Glomerular visceral epithelial cell (primary cell): ENCODE results near the gene FUBP3.
A peak's percentile ranks its signal among the peaks of the same experiment; 100 is the strongest.

Experiments used
- DNase-seq: peaks from one replicate; pipeline ENCODE4 v3.0.0-alpha.2; 2016; ENCODE audit errors: extremely low spot score

Gene FUBP3

DNA sequence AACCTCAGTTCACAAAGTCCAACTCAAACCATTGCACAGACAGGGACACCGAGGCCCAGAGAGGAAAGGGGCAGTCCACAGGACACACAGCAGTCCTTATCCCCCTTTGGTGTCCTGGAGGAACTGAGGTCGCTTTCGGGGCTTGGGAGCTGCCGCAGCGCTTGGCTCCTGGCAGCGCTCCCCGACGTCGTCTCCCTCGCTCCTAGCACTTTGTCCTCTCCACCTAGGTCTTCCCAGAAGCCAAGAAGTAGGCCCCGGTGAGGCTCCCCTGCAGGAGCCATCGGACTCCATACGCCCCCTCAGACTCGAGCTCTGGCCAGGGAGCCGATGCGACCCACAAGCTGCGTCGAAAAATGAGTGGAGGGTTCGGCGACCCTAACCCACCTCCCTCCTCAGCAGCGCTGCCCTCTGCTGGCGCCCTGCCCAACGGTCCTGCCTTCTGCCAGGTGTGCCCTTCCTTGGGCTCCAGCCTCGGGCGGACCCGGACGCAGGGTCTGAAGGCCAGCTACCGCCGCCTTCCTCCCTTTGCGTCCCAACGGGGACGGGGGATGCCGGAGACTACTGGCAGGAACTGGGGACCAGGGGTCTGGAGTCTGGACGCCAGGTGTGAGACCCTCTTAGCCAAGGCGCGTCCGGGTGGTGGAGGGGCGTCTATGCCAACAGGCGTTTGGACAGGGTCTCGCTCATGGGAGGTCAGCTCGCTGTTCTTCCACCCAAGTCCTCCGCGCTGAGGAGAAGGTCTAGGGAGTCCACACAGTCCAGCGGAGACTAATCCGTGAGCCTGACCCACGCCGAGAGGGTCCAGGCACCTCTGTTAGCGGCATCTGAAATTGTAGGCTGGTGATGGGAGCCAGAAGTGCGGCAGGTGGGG is 83.0 kb downstream of the FUBP3 start:
- no peak for DNase-seq

DNA sequence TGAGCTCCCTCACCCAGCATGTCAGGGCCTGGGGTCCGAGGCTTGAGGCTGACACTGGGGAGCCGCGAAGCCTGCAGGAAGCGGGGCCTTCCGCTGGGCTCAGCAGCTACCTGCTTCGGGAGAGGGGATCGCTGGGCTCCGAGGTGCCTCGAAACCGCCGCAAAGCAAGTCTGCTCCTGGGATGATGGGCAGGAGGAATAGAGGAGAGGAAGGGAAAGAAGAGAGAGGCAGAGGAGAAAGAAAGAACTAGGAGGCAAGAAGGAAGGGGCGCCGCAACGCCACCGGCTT is 83.5 kb downstream of the FUBP3 start:
- no peak for DNase-seq

DNA sequence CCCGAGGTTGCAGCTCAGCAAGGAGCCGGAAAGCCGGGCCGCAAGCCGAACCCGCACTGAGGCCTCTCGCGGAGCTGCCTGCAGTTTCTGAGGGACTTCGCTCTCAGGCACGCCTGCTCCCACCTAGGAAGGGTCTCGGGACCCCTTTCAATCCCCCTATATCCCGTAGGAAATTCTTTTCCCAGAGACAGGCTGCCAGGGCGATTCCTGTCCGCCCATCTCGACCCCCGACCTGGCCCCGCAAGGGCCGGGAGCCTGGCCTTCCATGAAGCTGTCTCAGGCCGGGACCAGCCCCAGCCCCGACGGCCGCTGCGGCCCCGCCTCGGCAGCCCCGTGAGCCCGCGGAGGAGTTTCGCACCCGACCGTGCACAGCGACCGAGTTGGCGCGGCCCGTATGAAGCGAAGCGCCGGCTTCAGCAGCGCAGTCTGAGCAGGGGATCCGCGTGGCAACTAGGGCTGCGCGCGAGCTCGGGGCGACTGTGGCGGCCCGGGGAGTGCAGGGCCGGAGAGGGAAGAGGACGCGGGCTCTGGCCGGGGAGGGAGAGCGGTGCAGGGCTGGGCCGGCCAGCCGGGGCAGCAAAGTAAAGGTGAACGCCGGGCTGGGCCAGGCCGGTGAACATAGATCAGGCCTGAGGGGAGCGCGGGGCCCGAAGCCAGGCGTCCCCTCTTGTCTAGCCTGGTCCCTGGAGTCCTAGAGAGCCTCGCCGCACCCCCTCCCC is 84.0 kb downstream of the FUBP3 start:
- DNase-seq, result no peak

DNA sequence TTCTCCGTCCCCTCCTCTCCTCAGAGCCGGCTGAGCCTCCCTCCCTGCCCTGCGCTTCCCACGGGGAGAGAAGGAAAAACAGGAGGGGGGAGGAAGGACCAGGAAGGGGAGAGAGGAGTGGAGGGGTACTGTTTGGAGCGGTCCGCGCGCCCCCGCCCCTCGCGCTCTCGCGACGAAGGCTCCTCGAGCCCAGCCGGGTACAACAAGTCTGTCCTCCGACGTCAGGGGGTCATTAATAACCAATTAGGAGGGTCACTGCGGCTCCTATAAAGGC is 84.5 kb downstream of the FUBP3 start:
- DNase-seq, result no peak

DNA sequence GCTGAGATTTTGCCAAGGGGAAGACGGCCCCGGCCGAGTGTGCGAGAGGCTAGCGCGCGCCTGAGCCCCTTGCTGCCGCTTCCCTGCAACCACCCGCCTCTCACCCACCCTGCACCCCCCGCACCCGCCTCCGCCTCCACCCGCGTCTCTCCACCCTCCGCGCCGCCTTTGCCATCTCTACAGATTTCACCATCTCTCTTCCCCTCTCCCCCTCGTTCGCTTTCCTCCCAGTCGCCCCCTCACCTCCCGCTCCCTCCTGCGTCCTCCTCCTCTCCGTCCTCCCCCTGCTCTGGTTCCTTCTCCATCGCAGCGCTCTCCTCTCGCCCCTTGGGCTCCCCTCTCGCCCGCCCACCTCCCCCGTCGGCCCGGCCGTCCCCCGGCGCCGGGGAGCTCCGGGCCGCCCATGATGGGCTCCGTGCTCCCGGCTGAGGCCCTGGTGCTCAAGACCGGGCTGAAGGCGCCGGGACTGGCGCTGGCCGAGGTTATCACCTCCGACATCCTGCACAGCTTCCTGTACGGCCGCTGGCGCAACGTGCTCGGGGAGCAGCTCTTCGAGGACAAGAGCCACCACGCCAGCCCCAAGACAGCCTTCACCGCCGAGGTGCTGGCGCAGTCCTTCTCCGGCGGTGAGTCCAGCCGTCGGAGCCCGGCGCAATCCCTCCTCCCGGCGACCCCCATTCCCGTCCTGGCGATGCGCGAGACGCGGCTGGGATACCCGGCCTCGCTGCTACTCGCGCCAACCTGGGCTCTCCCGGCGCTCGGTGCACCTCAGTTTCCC is 85.1 kb downstream of the FUBP3 start, which contains the start of gene PRDM12:
TSS of gene PRDM12 (plus strand) at position 344 of the 778 bp plus-strand sequence. CDS start at position 404, 60 bp downstream.
- no peak for DNase-seq

DNA sequence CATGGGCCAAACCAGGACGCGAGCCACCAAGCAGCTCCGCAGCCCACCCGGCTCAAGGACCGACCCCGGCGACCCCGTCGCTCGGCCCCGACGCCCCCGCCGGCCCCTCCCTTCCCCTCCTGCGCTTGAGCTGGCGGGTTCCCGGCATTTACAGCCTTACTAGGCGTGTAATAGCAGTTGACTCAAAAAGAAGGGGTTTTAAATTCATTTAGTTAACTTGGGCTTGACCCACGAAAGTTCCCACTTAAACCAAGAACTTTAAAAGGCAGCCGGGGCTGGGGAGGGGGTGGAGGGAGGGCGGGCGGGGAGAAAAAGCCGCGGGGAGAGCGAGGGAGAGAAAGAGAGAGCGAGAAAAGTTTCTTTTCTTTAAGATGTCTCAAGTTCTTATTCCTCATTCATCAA is 85.7 kb downstream of the FUBP3 start:
- no peak for DNase-seq

DNA sequence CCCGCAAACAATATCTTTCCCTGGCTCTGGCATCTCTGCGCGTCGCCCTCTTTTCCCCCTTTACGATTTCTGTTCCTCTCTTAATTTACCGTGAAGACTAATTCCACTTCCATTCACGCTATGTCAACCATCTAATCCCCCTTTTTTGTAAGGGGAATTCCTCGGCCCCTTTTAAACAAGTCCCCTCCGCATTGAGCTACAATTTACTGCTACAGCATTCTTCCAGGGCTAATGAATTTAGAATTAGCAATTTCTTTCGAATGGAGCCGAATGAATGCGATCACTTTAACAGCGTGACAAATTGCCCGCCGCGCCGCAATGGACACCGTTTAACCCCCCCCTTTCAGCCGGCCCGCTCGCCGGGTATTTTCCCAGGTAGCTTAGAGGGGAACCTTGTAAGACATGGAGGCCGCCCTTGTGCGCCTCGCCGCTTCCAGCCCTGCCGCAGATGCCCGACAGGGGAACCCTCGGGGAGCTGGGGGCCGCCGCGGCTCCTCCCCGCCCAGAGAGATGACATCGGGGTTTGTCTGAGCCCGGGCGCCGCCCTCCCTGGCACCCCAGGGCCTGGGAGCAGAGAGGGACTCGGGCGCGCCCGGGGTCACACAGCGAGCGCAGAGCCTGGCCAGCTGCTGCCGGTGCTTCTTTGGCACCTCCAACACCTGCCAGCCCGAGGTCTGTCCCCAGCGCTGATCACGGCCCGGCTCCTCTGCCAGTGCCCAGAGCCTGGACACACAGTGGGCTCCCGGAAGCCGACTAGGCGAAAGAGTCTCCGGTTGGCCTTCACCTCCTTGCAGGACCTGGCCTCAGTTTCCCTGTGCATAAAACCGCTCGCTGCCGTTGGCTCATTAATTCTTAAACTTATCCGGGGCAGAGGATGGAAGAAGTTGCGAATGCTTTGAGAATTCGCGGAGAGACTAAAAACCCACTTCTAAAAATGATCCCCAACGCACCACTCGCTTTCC is 86.3 kb downstream of the FUBP3 start:
- no peak for DNase-seq

DNA sequence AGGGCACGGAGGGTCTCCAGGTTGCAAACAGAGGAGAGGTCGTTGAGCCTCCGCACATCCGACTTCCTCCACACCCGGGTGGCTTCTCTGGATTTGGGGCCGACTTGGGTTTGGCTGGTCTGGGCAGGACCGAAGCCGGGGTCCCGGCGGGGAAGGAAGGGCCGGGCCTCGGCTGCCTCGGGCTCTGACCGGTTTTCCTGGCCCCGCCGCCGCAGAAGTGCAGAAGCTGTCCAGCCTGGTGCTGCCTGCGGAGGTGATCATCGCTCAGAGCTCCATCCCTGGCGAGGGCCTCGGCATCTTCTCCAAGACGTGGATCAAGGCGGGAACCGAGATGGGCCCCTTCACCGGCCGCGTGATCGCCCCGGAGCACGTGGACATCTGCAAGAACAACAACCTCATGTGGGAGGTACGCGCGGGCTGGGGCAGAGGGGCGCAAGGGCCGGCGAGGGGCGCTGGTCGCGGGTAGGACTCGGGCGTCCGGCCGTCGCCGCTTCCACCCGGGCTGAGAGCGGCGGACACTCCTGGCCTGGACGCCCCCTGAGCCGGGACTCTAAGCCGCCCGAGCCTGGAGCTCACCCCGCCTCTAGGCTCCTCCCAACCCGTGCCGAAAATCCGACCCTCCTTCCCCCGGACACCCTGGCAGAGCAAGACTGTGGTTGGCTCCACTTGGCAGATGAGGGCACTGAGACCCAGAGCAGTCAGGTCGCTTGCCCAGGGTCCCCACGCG is 87.2 kb downstream of the FUBP3 start:
- DNase-seq, result no peak

DNA sequence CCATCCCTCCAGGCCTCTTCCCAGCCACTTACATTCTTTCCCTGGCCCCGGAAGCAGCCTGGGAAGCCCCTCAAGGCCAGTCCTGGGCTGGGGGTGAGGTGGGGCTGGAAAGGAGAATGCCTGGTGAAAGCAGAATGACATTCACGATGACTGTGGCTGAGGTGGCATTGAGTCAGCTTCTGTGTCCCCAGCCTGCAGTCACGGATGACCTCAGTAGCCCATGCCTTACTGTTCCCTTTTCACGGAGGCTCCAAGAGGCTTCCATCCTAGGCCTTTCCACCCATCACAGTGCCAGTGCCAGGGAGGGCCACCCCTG is 87.7 kb downstream of the FUBP3 start:
- DNase-seq, result no peak

DNA sequence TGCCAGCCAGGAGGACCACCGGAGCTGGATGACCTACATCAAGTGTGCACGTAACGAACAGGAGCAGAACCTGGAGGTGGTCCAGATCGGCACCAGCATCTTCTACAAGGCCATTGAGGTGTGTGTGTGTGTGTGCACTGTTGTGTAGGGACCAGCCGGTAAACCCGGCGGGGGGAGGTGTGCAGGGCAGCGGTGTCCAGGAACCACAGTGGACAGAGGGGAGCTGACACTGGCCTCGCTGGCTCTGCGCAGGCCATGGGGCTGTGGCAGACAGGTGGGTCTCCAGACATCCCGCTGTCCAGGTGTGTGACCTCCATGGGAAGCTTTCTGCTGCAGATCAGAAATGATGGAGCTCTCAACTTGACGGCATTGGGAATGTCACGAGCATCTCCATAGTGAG is 88.8 kb downstream of the FUBP3 start:
- DNase-seq, result no peak

DNA sequence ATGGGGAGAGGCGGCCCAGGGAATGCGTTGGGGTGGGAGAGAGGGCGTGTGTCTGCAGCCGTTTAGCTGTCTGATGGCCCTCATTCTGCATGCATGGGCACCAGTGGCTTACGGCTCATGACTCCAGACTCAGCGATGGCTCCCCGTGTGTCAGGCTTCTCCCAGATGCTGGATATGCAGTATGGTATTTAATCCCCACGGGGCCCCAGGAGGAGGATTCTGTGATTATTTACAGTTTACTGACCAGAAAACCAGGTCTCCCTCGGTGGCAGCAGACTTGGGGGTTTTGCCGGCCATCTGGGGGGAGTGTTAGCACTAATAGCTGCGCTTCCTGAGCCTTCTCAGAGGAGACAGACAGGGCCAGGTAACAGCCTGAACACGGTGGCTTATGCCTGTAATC is 89.3 kb downstream of the FUBP3 start:
- no peak for DNase-seq

DNA sequence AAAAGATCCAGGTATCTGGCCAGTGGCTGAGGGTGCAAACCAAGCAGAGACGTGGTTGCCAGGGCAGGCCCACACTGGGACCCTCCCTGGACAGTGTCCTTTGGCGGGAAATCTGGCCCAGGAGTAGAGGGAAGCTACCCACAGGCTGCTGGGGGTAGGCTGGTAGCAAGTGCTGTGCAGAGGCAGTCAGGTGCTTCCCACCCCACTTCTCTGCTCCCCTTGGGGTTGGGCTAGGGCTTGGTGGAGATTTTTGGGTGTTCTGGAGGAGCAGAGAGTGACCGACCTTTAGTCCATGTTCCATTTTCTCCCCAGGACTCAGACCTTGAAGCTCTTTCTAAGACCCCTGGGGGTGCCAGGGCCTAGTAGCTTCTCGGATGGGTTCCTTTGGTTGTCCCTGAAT is 90.6 kb downstream of the FUBP3 start:
- no peak for DNase-seq

DNA sequence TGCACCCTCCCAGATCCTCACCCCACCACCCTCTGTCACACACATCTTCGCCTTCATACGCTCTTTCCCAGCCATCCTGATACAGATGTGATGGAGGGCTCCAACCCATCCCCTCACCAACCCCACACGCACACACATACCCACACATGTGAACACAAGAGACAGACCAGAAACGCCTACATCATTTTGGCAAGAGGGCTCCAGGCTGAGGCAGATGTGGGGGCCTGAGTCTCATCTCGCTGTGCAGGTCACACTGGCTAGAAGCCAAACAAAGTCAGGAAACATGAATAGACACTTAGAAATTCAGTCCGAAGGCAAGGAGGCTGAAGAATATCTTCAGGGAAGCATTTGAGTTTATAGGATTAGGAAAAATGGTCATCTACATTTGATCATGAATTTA is 91.3 kb downstream of the FUBP3 start:
- no peak for DNase-seq

DNA sequence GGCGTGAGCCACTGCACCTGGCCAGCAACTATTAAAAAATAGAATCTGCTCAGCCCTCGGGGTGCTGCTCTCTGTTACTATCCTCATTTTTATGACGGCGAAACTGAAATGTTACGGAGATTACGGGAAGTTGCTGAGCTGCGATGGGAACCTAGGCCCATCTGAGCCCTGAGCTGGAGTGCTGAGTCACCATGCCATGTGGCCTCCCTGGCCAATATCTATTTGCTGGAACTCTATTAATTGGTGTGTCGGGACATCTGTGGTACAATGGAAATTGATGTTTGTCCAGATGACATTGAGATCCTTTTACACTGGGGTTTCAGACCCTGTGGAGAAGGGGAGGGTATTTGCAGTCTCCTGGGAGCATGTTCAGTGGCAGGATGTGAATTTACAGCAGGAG is 93.1 kb downstream of the FUBP3 start:
- no peak for DNase-seq

DNA sequence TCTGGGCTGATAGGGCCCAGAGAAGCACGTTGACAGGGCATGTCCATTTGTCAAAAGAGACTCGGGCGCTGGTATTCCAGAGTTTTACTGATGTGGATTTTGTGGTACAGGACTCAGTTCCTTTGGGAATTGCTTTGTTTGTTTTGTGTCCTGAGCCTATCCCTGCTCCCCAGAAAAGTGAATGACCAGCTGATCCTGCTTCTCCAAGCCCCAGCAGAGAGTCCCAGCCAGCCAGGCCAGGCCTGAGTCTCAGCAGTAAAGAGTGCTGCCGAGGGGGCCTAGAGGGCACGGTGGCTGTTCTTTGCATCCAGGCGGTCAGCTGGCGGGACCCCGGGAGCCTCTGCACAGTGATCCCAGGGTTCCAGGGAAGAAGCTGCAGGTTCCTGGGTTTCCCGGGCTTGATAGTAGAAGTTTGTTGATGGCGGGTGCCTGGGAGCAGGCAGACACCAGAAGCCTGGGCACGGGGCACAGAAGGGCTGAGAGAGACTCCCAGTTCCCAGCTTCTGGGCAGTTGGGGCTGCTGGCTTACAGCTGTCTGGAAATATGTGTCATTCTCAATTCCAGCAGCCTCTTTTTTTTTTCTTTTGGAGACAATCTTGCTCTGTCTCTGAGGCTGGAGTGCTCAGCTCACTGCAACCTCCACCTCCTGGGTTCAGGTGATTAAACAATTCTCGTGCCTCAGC is 93.7 kb downstream of the FUBP3 start:
- no peak for DNase-seq

DNA sequence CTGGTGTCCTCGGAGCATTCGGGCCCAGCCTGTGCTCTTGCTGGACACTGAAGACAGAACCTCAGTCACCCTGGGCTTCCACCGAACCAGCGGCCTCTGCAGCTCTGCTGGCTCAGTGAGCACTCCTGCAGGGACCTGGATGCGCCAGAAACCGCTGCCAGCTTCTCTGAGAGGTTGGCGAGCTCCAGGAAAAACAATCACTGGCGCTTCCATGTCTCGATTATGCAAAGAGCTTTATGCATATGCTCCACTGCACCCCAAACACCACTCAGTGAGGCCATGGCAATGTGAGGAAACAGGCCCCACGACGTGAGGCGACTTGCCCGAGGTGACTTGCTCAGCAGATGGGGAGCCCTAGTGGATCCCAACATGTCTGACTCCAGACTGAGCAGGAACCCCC is 96.0 kb downstream of the FUBP3 start:
- DNase-seq, result no peak

DNA sequence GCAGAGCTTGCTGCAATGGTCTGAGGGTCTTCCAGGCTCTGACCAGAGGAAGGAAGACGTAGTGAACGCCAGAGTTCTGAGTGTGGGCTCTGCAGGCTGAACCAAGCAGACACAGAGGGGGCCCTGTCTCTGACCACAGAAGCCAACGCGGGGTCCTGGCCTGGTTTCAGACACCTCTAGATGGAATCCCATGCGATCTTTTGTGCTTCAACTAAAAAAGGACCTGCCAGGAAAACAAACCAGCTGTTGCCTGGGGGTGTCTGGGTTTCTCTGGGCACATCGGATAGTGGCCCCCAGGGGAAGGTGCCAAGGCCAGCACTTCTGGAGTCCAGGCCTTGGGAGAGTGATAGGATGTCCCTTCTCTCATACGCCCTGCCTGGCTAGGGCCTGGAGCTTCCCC is 97.9 kb downstream of the FUBP3 start:
- no peak for DNase-seq

DNA sequence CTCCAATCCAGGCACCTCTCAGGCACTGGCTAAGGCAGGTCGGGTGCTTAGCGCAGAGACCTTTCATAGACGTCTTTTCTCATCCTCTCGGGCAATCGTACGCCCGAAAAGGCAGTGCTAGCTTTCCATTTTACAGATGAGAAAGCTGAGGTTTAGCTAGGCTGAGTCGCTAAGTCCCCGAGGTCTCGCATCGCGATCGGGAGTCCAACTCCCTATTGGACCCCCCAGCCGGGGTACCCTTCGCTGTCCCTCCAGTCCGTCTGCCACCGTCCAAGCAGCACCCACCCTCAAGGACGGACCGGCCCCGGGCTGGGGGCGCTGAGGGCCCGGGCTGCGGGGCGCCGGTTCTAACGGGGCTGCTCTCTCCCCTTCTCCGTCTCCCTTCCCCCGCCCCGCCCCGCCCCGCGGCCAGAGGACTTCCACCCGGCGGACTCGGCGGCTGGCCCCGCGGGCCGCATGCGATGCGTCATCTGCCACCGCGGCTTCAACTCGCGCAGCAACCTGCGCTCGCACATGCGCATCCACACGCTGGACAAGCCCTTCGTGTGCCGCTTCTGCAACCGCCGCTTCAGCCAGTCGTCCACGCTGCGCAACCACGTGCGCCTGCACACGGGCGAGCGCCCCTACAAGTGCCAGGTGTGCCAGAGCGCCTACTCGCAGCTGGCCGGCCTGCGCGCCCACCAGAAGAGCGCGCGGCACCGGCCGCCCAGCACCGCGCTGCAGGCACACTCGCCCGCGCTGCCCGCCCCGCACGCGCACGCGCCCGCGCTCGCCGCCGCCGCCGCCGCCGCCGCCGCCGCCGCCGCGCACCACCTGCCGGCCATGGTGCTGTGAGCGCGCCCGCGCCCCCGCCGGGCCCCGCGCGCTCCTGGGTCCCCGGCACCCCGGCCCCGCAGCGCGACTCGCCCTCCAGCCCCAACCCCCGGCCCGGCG is 101.7 kb downstream of the FUBP3 start:
- DNase-seq, result peak; percentile 90

DNA sequence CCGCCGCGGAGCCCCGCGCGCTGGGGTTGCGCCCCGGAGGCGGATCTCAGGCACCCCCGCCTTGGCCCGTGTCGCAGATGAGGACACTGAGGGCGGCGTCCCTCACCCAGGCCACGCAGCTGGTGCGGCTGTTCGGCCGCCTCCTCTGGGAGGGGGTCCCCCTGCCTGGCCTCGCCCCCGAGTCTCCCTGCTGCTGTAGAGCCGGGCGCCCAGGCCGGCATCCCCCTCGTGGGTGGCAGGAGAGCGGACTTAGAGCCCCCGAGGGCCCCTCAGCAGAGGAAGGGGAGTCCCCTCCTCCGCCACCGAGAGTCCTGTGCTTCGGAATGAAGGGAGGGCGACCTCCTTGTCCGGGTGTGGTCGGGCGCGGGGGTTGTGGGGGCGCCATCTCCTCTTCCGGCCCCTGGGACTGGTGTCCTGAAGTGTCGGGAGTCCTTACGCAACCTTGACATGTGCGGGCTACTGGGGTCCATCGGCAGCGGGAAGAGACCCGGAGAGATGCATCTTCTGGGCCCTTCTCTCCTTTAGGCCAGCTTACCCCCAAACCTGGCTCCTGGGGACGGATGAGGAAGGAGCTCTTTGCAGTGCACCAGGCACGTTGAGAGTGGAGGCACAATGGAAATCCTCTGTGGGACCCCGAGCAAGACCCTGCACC is 102.5 kb downstream of the FUBP3 start:
- peak; percentile 12 for DNase-seq
